ENCODE data around the gene SOS1.
"Not testable (repeated sequence)": the region's sequence is repeated elsewhere in the genome, so short reads cannot be mapped to it uniquely, and the experiment has no call there.

SOS1 gene

GRCh38 chr2:39138837-39139211 is 18.0 kb upstream of the SOS1 start:
- DNase-seq: no peak

GRCh38 chr2:39138187-39138836 is 17.5 kb upstream of the SOS1 start:
- DNase-seq: not testable (repeated sequence)

GRCh38 chr2:39136799-39137198 is 15.9 kb upstream of the SOS1 start:
- no peak for DNase-seq

- DNase-seq: no peak
These were observed 14.9 kb upstream of the SOS1 start for GRCh38 chr2:39135690-39136259.

- DNase-seq: no peak
These were observed 12.5 kb upstream of the SOS1 start for GRCh38 chr2:39133215-39133851.

- no peak for DNase-seq
These were observed 8.1 kb upstream of the SOS1 start for GRCh38 chr2:39128919-39129391.

GRCh38 chr2:39127973-39128372 is 7.1 kb upstream of the SOS1 start:
- DNase-seq: peak; percentile 17

GRCh38 chr2:39124746-39125057 is 3.9 kb upstream of the SOS1 start:
- DNase-seq: no peak

- peak; percentile 97 for DNase-seq
These were observed 3.3 kb upstream of the SOS1 start for GRCh38 chr2:39124000-39124745.

- no peak for DNase-seq
These were observed 2.7 kb upstream of the SOS1 start for GRCh38 chr2:39123436-39123999.

GRCh38 chr2:39121523-39122063 is 742 bp upstream of the SOS1 start:
- DNase-seq: no peak

GRCh38 chr2:39120521-39120770 is 405 bp downstream of the SOS1 start:
- DNase-seq: no peak

GRCh38 chr2:39119732-39120520 is 925 bp downstream of the SOS1 start:
- peak; percentile 35 for DNase-seq

- no peak for DNase-seq
These were observed 1.9 kb downstream of the SOS1 start for GRCh38 chr2:39118786-39119499.

- no peak for DNase-seq
These were observed 5.3 kb downstream of the SOS1 start for GRCh38 chr2:39115556-39115955.

- DNase-seq: peak; percentile 34
These were observed 6.1 kb downstream of the SOS1 start for GRCh38 chr2:39114771-39115170.

GRCh38 chr2:39109537-39109936 is 11.3 kb downstream of the SOS1 start:
- no peak for DNase-seq

- DNase-seq: no peak
These were observed 12.5 kb downstream of the SOS1 start for GRCh38 chr2:39108377-39108776.

- no peak for DNase-seq
These were observed 13.1 kb downstream of the SOS1 start for GRCh38 chr2:39107724-39108273.

- DNase-seq: peak; percentile 27
These were observed 13.7 kb downstream of the SOS1 start for GRCh38 chr2:39107156-39107555.
